Measurements from ENCODE around the gene CAST.

Gene CAST

DNA sequence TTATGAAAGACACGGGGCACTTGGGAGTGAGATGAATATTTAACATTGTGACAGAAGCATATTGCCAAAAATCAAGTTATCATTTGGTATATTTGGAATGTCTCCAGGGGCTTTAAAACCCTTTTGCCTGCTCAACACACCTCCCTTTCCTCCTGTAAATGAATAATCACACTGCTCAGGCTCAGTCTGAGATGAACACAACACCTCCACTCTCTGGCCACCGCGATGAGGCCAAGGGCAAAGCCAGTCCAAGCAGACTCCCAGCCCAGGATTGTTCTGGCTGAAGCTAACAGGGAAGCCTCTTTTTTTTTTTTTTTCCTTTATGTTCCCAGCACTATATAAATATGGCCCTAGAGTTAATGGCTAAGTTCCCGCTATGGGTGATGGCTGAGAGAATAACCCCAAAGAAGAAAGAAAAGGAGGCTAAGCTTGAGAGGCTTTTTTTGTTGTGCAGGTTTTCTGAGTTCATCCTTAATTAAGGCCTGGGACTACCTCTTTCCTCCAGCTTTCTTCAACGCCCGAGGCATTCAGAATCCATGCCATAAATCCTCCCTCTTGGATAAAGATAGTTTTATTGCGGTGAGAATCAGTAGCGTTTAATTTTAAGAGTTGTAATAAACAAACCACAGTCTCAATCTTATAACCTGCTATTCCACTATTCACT is 156.1 kb downstream of the CAST start:
- no peak for DNase-seq (ENCODE audit: low spot score)
- TF ChIP-seq, protein P1, sequence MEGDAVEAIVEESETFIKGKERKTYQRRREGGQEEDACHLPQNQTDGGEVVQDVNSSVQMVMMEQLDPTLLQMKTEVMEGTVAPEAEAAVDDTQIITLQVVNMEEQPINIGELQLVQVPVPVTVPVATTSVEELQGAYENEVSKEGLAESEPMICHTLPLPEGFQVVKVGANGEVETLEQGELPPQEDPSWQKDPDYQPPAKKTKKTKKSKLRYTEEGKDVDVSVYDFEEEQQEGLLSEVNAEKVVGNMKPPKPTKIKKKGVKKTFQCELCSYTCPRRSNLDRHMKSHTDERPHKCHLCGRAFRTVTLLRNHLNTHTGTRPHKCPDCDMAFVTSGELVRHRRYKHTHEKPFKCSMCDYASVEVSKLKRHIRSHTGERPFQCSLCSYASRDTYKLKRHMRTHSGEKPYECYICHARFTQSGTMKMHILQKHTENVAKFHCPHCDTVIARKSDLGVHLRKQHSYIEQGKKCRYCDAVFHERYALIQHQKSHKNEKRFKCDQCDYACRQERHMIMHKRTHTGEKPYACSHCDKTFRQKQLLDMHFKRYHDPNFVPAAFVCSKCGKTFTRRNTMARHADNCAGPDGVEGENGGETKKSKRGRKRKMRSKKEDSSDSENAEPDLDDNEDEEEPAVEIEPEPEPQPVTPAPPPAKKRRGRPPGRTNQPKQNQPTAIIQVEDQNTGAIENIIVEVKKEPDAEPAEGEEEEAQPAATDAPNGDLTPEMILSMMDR (IDR thresholded peaks at IDR 0.05; ENCODE audit: borderline replicate concordance, control extremely low read depth, extremely low read depth, insufficient read depth, missing control alignments) = no peak
- in situ Hi-C loops (cut with MboI; ENCODE audit: low sequenced_read_pairs, unreplicated experiment) = no loop called here

DNA sequence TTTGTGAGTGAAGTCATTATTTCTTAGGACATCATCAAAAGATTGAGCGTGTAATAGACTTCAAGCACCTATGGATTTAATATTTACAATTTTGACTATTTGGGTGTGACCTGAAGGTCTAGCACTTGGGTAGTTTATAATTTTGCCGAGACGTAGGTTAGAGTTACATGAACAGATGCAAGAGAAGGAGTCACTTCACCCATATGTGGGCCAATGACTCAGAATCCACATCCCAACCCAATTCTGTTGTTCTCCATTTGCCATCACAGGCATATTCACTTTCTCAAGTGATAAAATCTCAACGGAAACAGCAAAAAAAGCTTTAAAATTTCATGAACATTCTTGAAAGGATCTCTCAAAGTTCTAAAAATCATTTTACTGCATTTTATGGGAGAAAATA is 157.6 kb downstream of the CAST start:
- in situ Hi-C loops (cut with MboI; ENCODE audit: low sequenced_read_pairs, unreplicated experiment) = no loop called here
- TF ChIP-seq, protein P1 (IDR thresholded peaks at IDR 0.05; ENCODE audit: borderline replicate concordance, control extremely low read depth, extremely low read depth, insufficient read depth, missing control alignments) = no peak
- no peak for DNase-seq (ENCODE audit: low spot score)

DNA sequence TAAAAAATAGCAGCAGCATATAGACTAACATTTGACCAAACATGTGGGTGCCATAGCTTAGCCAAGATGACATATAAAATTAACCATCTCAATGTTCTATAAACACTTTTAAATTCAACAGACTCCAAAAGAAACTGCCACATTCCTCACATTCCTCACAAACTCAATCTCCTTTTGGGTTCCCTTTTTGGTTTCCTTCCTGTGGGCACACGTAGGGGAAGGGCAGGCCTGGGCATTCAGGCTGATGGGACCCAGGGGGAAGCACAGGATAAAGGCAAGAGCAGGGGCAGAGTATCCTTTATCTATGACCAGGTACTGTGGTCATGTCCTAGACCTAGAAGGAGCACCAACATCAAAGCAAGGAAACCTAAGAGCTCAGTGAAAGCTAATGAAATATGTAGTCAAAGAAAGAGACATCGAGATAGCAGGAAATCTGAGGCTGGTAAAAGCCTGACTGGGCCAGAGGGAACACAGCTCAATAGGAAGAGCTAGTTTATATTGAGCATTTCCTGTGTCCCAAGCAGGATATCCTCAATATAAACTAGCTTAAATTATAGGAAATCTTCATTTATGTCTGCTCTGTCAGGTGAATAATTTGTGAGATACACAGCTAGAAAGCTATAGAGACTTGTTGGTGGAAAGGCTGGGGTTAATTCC is 159.2 kb downstream of the CAST start:
- no peak for DNase-seq (ENCODE audit: low spot score)
- TF ChIP-seq, protein P1 (IDR thresholded peaks at IDR 0.05; ENCODE audit: borderline replicate concordance, control extremely low read depth, extremely low read depth, insufficient read depth, missing control alignments) = no peak
- in situ Hi-C loops (cut with MboI; ENCODE audit: low sequenced_read_pairs, unreplicated experiment) = no loop called here

DNA sequence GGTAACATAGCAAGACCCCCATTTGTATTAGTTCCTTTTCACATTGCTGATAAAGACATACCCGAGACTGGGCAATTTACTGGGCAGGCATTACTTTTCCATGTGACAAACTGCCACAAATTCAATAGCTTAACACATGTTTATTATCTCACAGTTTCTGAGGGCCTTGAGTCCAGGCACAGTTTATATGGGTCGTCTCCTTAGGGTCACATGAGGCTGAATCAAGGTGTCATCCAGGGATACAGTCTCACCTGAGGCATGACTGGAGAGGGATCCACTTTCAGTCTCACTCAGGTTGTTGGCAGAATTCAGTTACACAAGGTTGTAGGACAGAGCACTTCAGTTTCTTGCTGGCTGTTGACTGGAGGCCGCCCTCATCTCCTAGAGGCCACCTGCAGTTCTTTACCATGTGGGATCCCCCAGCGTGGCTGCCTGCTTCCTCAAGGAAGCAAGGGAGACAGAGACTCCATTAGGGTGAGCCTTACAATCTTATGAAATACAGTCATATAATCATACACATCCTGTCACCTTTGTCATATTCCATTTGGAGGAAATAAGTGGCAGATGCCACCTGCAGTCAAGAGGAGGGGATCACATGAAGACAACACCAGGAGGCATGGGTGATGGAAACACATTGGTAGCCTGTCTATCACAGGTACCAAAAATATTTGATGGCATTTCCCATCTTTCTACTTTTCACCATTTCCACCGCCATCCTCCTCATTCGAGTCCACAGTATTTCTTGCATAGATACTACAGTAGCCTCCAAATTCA is 160.7 kb downstream of the CAST start:
- TF ChIP-seq, protein P1 (IDR thresholded peaks at IDR 0.05; ENCODE audit: borderline replicate concordance, control extremely low read depth, extremely low read depth, insufficient read depth, missing control alignments) = no peak
- in situ Hi-C loops (cut with MboI; ENCODE audit: low sequenced_read_pairs, unreplicated experiment) = no loop called here
- no peak for DNase-seq (ENCODE audit: low spot score)

DNA sequence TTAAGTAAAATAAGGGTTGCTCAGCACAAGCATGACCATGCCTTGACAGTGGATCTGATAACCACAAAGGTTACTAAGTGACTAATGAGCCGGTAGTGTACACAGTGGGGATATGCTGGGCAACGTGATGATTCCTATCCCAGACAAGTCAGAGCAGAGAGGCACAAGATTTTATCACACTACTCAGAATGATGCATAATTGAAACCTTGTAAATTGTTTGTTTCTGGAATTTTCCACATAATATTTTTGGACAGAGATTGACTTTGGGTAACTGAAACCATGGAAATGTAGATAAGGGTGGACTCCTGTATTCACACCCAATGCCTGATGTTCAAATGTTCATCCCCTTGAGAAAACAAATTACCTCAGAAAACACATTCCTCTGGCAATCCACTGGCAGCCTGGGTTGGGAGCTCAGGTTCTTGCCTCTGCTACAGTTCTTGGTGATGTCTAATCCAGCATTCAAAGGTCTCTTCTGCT is 161.8 kb downstream of the CAST start:
- TF ChIP-seq, protein P1 (IDR thresholded peaks at IDR 0.05; ENCODE audit: borderline replicate concordance, control extremely low read depth, extremely low read depth, insufficient read depth, missing control alignments) = no peak
- in situ Hi-C loops (cut with MboI; ENCODE audit: low sequenced_read_pairs, unreplicated experiment) = no loop called here
- no peak for DNase-seq (ENCODE audit: low spot score)
